GM12878 (cell line): ENCODE data around the gene CLRN3. TPM values are rescaled to one million over a fixed set of nuclear protein-coding genes. Genes with fewer than 3 reads are reported as not detected.

ENCODE experiments used
- ATAC-seq: fragments of 200-7000 bp; cut with Tn5 transposase; 3 replicates; pipeline ENCODE4 v1.9.1; 2020; ENCODE audit warnings: mild to moderate bottlenecking, moderate library complexity
- BruUV-seq: library from RNA; stranded (reverse); fragments of 400-500 nt; replicated peaks from 2 replicates; lab custom pipeline; 2021; lab: Mats Ljungman, UMichigan
- CTCF ChIA-PET: fragments of 300-600 bp; sonication (Branson Sonifier 250); formaldehyde crosslinking; extraction: SDS; loops from one replicate; lab custom pipeline; 2021; ENCODE audit warnings: inconsistent platforms; lab: Yijun Ruan, JAX
- POLR2A ChIA-PET: fragments of 350-600 bp; formaldehyde crosslinking; extraction: SDS; loops from one replicate; lab custom pipeline; 2021; ENCODE audit warnings: inconsistent platforms; lab: Charles Lee
- RAD21 ChIA-PET: fragments of 300-600 bp; sonication (Branson Sonifier 250); formaldehyde crosslinking; loops from one replicate; lab custom pipeline; 2023; ENCODE audit warnings: antibody characterized with exemption; ENCODE audit not compliant: unreplicated experiment; lab: Charles Lee
- SMC1A ChIA-PET: fragments of 300-600 bp; sonication (Branson Sonifier 250); formaldehyde crosslinking; loops from one replicate; lab custom pipeline; 2023; ENCODE audit not compliant: unreplicated experiment, uncharacterized antibody; lab: Charles Lee
- DNase-seq: peaks from one replicate; pipeline ENCODE4 v3.0.0-alpha.2; 2011; ENCODE audit warnings: low read depth, low spot score
- FAIRE-seq: peaks from 3 replicates; lab custom pipeline; 2011; peaks lifted over from hg19 to GRCh38; lab: Jason Lieb, UNC
- H2AFZ ChIP-seq: 2 replicates; pipeline ENCODE4 v1.6.0; 2011; ENCODE audit warnings: low read depth, low read length, control low read depth; ENCODE audit not compliant: control insufficient read depth
- H3K27ac ChIP-seq: 2 replicates; pipeline ENCODE4 v1.5.1; 2011; ENCODE audit warnings: control low read depth; ENCODE audit not compliant: control insufficient read depth, insufficient read depth
- H3K27me3 ChIP-seq, 2 experiments: replicated peaks in 1 of 2; 2 replicates each; pipeline versions ENCODE4 v1.6.0 to v1.6.1; 2011; ENCODE audit warnings: low read length in 1 of 2; ENCODE audit not compliant: control insufficient read depth in 2 of 2, insufficient read depth in 2 of 2
- H3K36me3 ChIP-seq, 2 experiments: 2 replicates each; pipeline ENCODE4 v1.5.1; 2011; ENCODE audit warnings: low read length in 1 of 2; ENCODE audit not compliant: control insufficient read depth in 2 of 2, insufficient read depth in 2 of 2
- H3K4me1 ChIP-seq: 2 replicates; pipeline ENCODE4 v1.6.1; 2011; ENCODE audit warnings: mild to moderate bottlenecking, low read length, moderate library complexity, mixed read lengths; ENCODE audit not compliant: control insufficient read depth, insufficient read depth
- H3K4me2 ChIP-seq: 2 replicates; pipeline ENCODE4 v1.6.0; 2011; ENCODE audit warnings: control low read depth; ENCODE audit not compliant: control insufficient read depth, insufficient read depth
- H3K4me3 ChIP-seq: fragments of 200-600 bp; sonication (generic); 2 replicates; pipeline ENCODE4 v1.5.1; 2016
- H3K79me2 ChIP-seq: 2 replicates; pipeline ENCODE4 v1.6.0; 2011; ENCODE audit warnings: low read length; ENCODE audit not compliant: control insufficient read depth, insufficient read depth
- H3K9ac ChIP-seq: 2 replicates; pipeline ENCODE4 v1.8.0; 2011; ENCODE audit warnings: low read length, control low read depth, mixed read lengths; ENCODE audit not compliant: control insufficient read depth, insufficient read depth
- H3K9me3 ChIP-seq: replicated peaks from 3 replicates; pipeline ENCODE4 v1.5.1; 2011; ENCODE audit warnings: mild to moderate bottlenecking, low read length; ENCODE audit not compliant: control insufficient read depth, insufficient read depth
- H4K20me1 ChIP-seq: 2 replicates; pipeline ENCODE4 v1.6.0; 2011; ENCODE audit not compliant: control insufficient read depth, insufficient read depth
- BCL3 ChIP-seq: IDR thresholded peaks from 2 replicates; pipeline ENCODE4 v1.6.1; 2011; ENCODE audit warnings: borderline replicate concordance, low read depth, mild to moderate bottlenecking, moderate library complexity, low read length; ENCODE audit not compliant: insufficient read depth, poor library complexity, severe bottlenecking
- BHLHE40 ChIP-seq, 2 experiments: fragments of 450-650 bp in 1 of 2; IDR thresholded peaks; 2 replicates each; pipeline ENCODE4 v1.6.1; 2011 to 2017; ENCODE audit warnings: low read depth in 2 of 2, borderline replicate concordance in 1 of 2, improper control_type of control experiment in 1 of 2, low read length in 1 of 2, mild to moderate bottlenecking in 1 of 2
- EED ChIP-seq: sonication (generic); IDR thresholded peaks from 2 replicates; pipeline ENCODE4 v1.6.1; 2016; ENCODE audit warnings: antibody characterized with exemption, low read depth
- FOXK2 ChIP-seq: fragments of 450-650 bp; IDR thresholded peaks from 2 replicates; pipeline ENCODE4 v1.6.1; 2017; ENCODE audit warnings: mild to moderate bottlenecking, moderate library complexity
- IKZF2 ChIP-seq, 2 experiments: fragments of 450-650 bp; IDR thresholded peaks; 2 replicates each; pipeline ENCODE4 v1.6.1; 2017; ENCODE audit warnings: mild to moderate bottlenecking in 2 of 2, moderate library complexity in 2 of 2
- PAX5 ChIP-seq: IDR thresholded peaks from 2 replicates; pipeline ENCODE4 v1.6.1; 2011; ENCODE audit warnings: low read depth, low read length, borderline replicate concordance
- PML ChIP-seq: IDR thresholded peaks from 2 replicates; pipeline ENCODE4 v1.6.1; 2012; ENCODE audit warnings: low read length, inconsistent platforms
- SREBF1 ChIP-seq: IDR thresholded peaks from 2 replicates; pipeline ENCODE4 v1.6.1; 2012; ENCODE audit warnings: mild to moderate bottlenecking, low read length
- SUPT20H ChIP-seq: IDR thresholded peaks from 2 replicates; pipeline ENCODE4 v1.6.1; 2011; ENCODE audit warnings: low read depth, mild to moderate bottlenecking, low read length, moderate library complexity, borderline replicate concordance; ENCODE audit not compliant: control insufficient read depth
- WGBS: methylation state at CpG from one replicate; pipeline ENCODE4 v1.1.6; 2016; ENCODE audit warnings: low lambda C conversion rate; ENCODE audit not compliant: insufficient replicate concordance, insufficient coverage; ENCODE audit errors: missing lambda C conversion rate; 5-methylcytosine and 5-hydroxymethylcytosine counted together
- in situ Hi-C: fragments of 300-500 bp; cut with MboI; formaldehyde crosslinking; loops from 9 replicates; pipeline ENCODE4 v1.14.3; 2018; ENCODE audit warnings: mixed read lengths
- intact Hi-C: fragments of 100-400 bp; cut with micrococcal nuclease; formaldehyde crosslinking; loops from one replicate; pipeline ENCODE4 v1.14.2; 2022; ENCODE audit not compliant: unreplicated experiment
- polyA plus RNA-seq, 11 experiments: library from polyadenylated mRNA; depleted of rRNA in 4 of 11; unstranded in 6 of 11; stranded (reverse) in 5 of 11; fragments of >200 nt; fragmentation: Nextera tagmentation in 4 of 11; fragmentation: Illumina TruSeq in 1 of 11; extraction: Ambion mirVana in 4 of 11; extraction: Trizol in 1 of 11; gene quantifications; 1 replicate in 1 of 11; 2 replicates in 10 of 11; pipeline versions ENCODE4 v1.2.1 to v1.2.3, GENCODE V29; 2011 to 2016; ENCODE audit warnings: inconsistent platforms in 2 of 11, missing spikeins in 2 of 11, low read depth in 1 of 11
- total RNA-seq, 4 experiments: library from RNA; depleted of rRNA in 3 of 4; stranded (reverse); fragments of >200 nt in 3 of 4; fragmentation: Illumina TruSeq in 1 of 4; extraction: Trizol in 1 of 4; gene quantifications; 2 replicates each; pipeline versions ENCODE4 v1.2.1 to v1.2.3, GENCODE V29; 2013 to 2021
- TF ChIP-seq, protein P1 (sequence below): fragments of 450-650 bp; formaldehyde crosslinking; IDR thresholded peaks from 2 replicates; pipeline ENCODE4 v1.5.0; 2022; ENCODE audit warnings: mild to moderate bottlenecking, missing genetic modification characterization

The CLRN3 gene
- total and polyA plus RNA-seq, 10 of the 15 experiments (the other 5 are each of a cell fraction or from before 2014, with no cell fraction given): not detected

DNA sequence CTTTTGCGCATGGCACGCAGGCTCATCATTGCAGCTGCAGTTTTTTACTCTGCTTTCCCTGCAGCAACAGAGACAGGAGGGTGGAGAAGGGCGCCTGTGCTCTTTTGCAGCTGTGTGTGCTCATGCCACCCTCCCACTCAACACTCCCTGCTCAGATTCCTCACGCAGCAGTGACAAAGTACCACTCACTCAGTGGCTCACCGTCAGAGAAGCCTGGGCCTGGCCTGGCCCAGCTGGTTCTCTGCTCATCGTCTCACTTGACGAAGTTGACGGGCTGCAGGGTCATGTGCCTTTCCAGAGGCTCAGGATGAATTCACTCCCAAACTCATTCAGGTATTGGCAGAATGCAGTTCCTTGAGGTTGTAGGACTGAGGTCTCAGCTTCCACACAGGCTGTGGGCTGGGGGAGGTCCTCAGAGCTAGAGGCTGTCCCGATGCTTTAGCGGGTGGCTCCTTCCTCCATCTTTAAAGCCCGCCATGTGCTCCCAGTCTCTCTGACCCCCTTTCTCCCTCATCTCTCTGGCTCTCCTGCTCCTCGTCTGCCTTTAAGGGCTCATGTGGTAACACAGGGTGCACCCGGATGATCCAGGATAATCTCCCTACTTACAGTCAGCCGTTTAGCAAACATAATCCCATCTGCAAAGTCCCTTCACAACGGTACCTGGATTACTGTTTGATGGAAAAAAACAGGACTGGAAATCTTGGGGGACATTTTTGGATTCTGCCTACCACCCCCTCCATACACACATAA lies 40.0 kb upstream of the CLRN3 start:
- no peak for TF ChIP-seq SREBF1
- ChIA-PET RAD21 (no interaction called here), POLR2A (no interaction called here), CTCF (no interaction called here), SMC1A (interaction anchor here (0.8 kb wide), 1 partner anchor 9 kb away, joined by 3 read pairs; no protein-coding TSS in a partner anchor)
- Histone ChIP-seq H3K9me3 (no peaks in the 10 kb centered on the region), H3K27ac (no peak overlapping the region), H2AFZ (no peak overlapping the region), H3K4me2 (no peak overlapping the region), H3K27me3 (0 out of 4 replicates have a peak, but pooled peaks cover 0 to 2% of the 10 kb centered on the region in 2 experiments), H3K4me3 (no peak overlapping the region), H4K20me1 (no peaks in the 10 kb centered on the region), H3K9ac (no peak overlapping the region), H3K36me3 (no peaks in the 10 kb centered on the region), H3K4me1 (no peaks in the 10 kb centered on the region), H3K79me2 (no peaks in the 10 kb centered on the region)
- 49% methylated on average over 15 of the region's 15 CpGs for WGBS
- ATAC-seq: no peak
- no peak for FAIRE-seq
- in situ Hi-C loops: no loop called here
- intact Hi-C loops: no loop called here
- BruUV-seq: no TSS peak
- no peak for DNase-seq

GRCh38 chr10:127928021-127928806 lies 35.5 kb upstream of the CLRN3 start:
- no peaks in the 10 kb centered on the region for H3K79me2 ChIP-seq
- no peaks in the 10 kb centered on the region for H4K20me1 ChIP-seq
- no peaks in the 10 kb centered on the region for H3K36me3 ChIP-seq
- no peak for DNase-seq
- no peak overlapping the region for H3K9ac ChIP-seq
- H2AFZ ChIP-seq: no peak overlapping the region
- no peak overlapping the region for H3K4me2 ChIP-seq
- FAIRE-seq: no peak
- ChIA-PET SMC1A (interaction anchor here (0.6 kb wide), 1 partner anchor 232 kb away, joined by 3 read pairs; no protein-coding TSS in a partner anchor), RAD21 (no interaction called here), CTCF (no interaction called here), POLR2A (no interaction called here)
- no TSS peak for BruUV-seq
- no peak overlapping the region for H3K27ac ChIP-seq
- no peaks in the 10 kb centered on the region for H3K9me3 ChIP-seq
- 0 out of 4 replicates have a peak, but pooled peaks cover 0 to 2% of the 10 kb centered on the region in 2 experiments for H3K27me3 ChIP-seq
- in situ Hi-C loops: no loop called here
- no peak for ATAC-seq
- H3K4me1 ChIP-seq: no peaks in the 10 kb centered on the region
- 38% methylated on average over 10 of the region's 10 CpGs for WGBS
- intact Hi-C loops: no loop called here
- H3K4me3 ChIP-seq: no peak overlapping the region
- TF ChIP-seq, protein P1, sequence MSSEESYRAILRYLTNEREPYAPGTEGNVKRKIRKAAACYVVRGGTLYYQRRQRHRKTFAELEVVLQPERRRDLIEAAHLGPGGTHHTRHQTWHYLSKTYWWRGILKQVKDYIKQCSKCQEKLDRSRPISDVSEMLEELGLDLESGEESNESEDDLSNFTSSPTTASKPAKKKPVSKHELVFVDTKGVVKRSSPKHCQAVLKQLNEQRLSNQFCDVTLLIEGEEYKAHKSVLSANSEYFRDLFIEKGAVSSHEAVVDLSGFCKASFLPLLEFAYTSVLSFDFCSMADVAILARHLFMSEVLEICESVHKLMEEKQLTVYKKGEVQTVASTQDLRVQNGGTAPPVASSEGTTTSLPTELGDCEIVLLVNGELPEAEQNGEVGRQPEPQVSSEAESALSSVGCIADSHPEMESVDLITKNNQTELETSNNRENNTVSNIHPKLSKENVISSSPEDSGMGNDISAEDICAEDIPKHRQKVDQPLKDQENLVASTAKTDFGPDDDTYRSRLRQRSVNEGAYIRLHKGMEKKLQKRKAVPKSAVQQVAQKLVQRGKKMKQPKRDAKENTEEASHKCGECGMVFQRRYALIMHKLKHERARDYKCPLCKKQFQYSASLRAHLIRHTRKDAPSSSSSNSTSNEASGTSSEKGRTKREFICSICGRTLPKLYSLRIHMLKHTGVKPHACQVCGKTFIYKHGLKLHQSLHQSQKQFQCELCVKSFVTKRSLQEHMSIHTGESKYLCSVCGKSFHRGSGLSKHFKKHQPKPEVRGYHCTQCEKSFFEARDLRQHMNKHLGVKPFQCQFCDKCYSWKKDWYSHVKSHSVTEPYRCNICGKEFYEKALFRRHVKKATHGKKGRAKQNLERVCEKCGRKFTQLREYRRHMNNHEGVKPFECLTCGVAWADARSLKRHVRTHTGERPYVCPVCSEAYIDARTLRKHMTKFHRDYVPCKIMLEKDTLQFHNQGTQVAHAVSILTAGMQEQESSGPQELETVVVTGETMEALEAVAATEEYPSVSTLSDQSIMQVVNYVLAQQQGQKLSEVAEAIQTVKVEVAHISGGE (CRISPR knock-in tag): no peak
- TF ChIP-seq PML: no peak
- TF ChIP-seq PAX5: no peak
- TF ChIP-seq BCL3: no peak
- TF ChIP-seq IKZF2 (IDR thresholded peaks at IDR 0.05): no peak
- no peak for TF ChIP-seq SUPT20H
- TF ChIP-seq FOXK2: no peak
- TF ChIP-seq BHLHE40 (IDR thresholded peaks at IDR 0.05; ENCODE audit: borderline replicate concordance in 1 of 2, low read depth in 2 of 2, low read length in 1 of 2): no peak
- no peak for TF ChIP-seq EED
